K562 treated with DMSO at 1 percent for 24 hours (cell line): Measurements from ENCODE around the gene GPR34. TPM values are rescaled to one million over a fixed set of nuclear protein-coding genes. Genes with fewer than 3 reads are reported as not detected.

ENCODE experiments used
- total RNA-seq: library from RNA; unstranded; fragments of 300-600 nt; gene quantifications from 2 replicates; pipeline ENCODE4 v1.2.3, GENCODE V29; 2022; ENCODE audit warnings: low read depth; ENCODE audit not compliant: insufficient read depth

GPR34 gene
- not detected in 2 replicates for total RNA-seq

GRCh38 chrX:41688835-41689234, at the start of gene GPR34:
TSS of gene GPR34 (plus strand) at chrX:41688973. CDS start at chrX:41695634, 6,661 bp downstream.

GRCh38 chrX:41723826-41724225, 35.1 kb downstream of the GPR34 start, which contains the start of gene GPR82:
TSS of gene GPR82 (plus strand) at chrX:41724181. CDS start at chrX:41727027, 2,846 bp downstream.

Other genes with a start within 250 kb of the GPR34 start
- not detected in 2 replicates for gene NYX, start 241.6 kb upstream of the GPR34 start, total RNA-seq
- not detected in 2 replicates for gene GPR82, start 35.2 kb downstream of the GPR34 start, total RNA-seq
- gene CASK, start 234.6 kb downstream of the GPR34 start, total RNA-seq = 3.5 and 4.7 TPM in 2 replicates